IMR-90 (cell line): ENCODE results near the gene TBC1D10A. TPM values are rescaled to one million over a fixed set of nuclear protein-coding genes. Genes with fewer than 3 reads are reported as not detected.

Experiments used
- ATAC-seq: fragments of 200-7000 bp; cut with Tn5 transposase; 2 replicates; pipeline ENCODE4 v1.9.1; 2020; ENCODE audit warnings: low read depth, mild to moderate bottlenecking, moderate library complexity
- BruUV-seq: library from RNA; stranded (reverse); fragments of 400-500 nt; replicated peaks from 2 replicates; lab custom pipeline; 2021; lab: Mats Ljungman, UMichigan
- CTCF ChIA-PET: fragments of 300-600 bp; formaldehyde crosslinking; extraction: SDS; loops from one replicate; lab custom pipeline; 2021; ENCODE audit warnings: antibody characterized with exemption; lab: Yijun Ruan, JAX
- POLR2A ChIA-PET: fragments of 300-600 bp; sonication (Branson Sonifier 250); formaldehyde crosslinking; loops from one replicate; lab custom pipeline; 2022; ENCODE audit warnings: antibody characterized with exemption; ENCODE audit not compliant: unreplicated experiment; lab: Charles Lee
- DNase-seq: peaks from one replicate; pipeline ENCODE4 v3.0.0; 2013
- H2AFZ ChIP-seq: replicated peaks from 2 replicates; pipeline ENCODE3; 2013; ENCODE audit warnings: low read length, mild to moderate bottlenecking; ENCODE audit not compliant: poor library complexity
- H2AK5ac ChIP-seq: 2 replicates; pipeline ENCODE4 v1.6.1; 2013; ENCODE audit warnings: low read depth, low read length, inconsistent platforms
- H2AK9ac ChIP-seq: replicated peaks from 2 replicates; pipeline ENCODE3; 2013; ENCODE audit warnings: mild to moderate bottlenecking, low read depth, low read length, moderate library complexity; ENCODE audit not compliant: poor library complexity
- H2BK120ac ChIP-seq: 2 replicates; pipeline ENCODE4 v1.6.1; 2013; ENCODE audit warnings: low read depth, low read length, inconsistent platforms
- H2BK15ac ChIP-seq: 3 replicates; pipeline ENCODE4 v1.6.1; 2013; ENCODE audit warnings: low read depth, low read length, inconsistent platforms
- H2BK20ac ChIP-seq: 2 replicates; pipeline ENCODE4 v1.6.1; 2013; ENCODE audit warnings: low read depth, mild to moderate bottlenecking, inconsistent platforms, low read length, moderate library complexity
- H2BK5ac ChIP-seq: 2 replicates; pipeline ENCODE4 v1.6.1; 2013; ENCODE audit warnings: mild to moderate bottlenecking, low read depth, low read length, inconsistent platforms; ENCODE audit not compliant: poor library complexity, severe bottlenecking
- H3K14ac ChIP-seq: replicated peaks from 2 replicates; pipeline ENCODE4 v1.6.1; 2013; ENCODE audit warnings: low read depth, low read length, inconsistent platforms
- H3K18ac ChIP-seq: 2 replicates; pipeline ENCODE4 v1.6.1; 2013; ENCODE audit warnings: low read depth, low read length, control low read depth
- H3K23ac ChIP-seq: 2 replicates; pipeline ENCODE4 v1.6.1; 2013; ENCODE audit warnings: low read depth, low read length, inconsistent platforms
- H3K27ac ChIP-seq: 2 replicates; pipeline ENCODE4 v1.5.1; 2013; ENCODE audit warnings: mild to moderate bottlenecking, control low read depth, low read length; ENCODE audit not compliant: insufficient read depth
- H3K27me3 ChIP-seq: 2 replicates; pipeline ENCODE4 v1.6.1; 2013; ENCODE audit warnings: low read length; ENCODE audit not compliant: control insufficient read depth, insufficient read depth
- H3K36me3 ChIP-seq: 2 replicates; pipeline ENCODE4 v1.6.1; 2013; ENCODE audit warnings: low read length, mixed read lengths; ENCODE audit not compliant: control insufficient read depth, insufficient read depth
- H3K4ac ChIP-seq: 2 replicates; pipeline ENCODE4 v1.6.1; 2013; ENCODE audit warnings: low read depth, low read length, inconsistent platforms
- H3K4me1 ChIP-seq: 2 replicates; pipeline ENCODE4 v1.6.1; 2013; ENCODE audit warnings: low read length, mixed read lengths; ENCODE audit not compliant: control insufficient read depth, insufficient read depth
- H3K4me2 ChIP-seq: 2 replicates; pipeline ENCODE4 v1.6.1; 2013; ENCODE audit warnings: low read depth, mild to moderate bottlenecking, control low read depth, low read length, moderate library complexity
- H3K4me3 ChIP-seq: 2 replicates; pipeline ENCODE4 v1.5.1; 2013; ENCODE audit warnings: low read depth, mild to moderate bottlenecking, control low read depth, low read length, moderate library complexity; ENCODE audit not compliant: insufficient read depth
- H3K56ac ChIP-seq: 2 replicates; pipeline ENCODE4 v1.6.1; 2013; ENCODE audit warnings: low read length, inconsistent platforms; ENCODE audit not compliant: insufficient read depth; ENCODE audit errors: extremely low read depth
- H3K79me1 ChIP-seq, 2 experiments: 2 replicates each; pipeline ENCODE4 v1.6.1; 2013; ENCODE audit warnings: low read length in 2 of 2, inconsistent platforms in 1 of 2, low read depth in 1 of 2
- H3K9ac ChIP-seq: 2 replicates; pipeline ENCODE4 v1.6.1; 2013; ENCODE audit warnings: low read depth, low read length, control low read depth
- H3K9me1 ChIP-seq: 2 replicates; pipeline ENCODE4 v1.6.1; 2013; ENCODE audit warnings: low read length, inconsistent platforms; ENCODE audit not compliant: insufficient read depth
- H3K9me3 ChIP-seq: 2 replicates; pipeline ENCODE4 v1.6.1; 2013; ENCODE audit warnings: low read length; ENCODE audit not compliant: control insufficient read depth, insufficient read depth
- H4K20me1 ChIP-seq: 2 replicates; pipeline ENCODE4 v1.6.1; 2013; ENCODE audit warnings: low read length, inconsistent platforms; ENCODE audit not compliant: insufficient read depth
- H4K5ac ChIP-seq: 2 replicates; pipeline ENCODE4 v1.6.1; 2013; ENCODE audit warnings: mild to moderate bottlenecking, low read depth, low read length, control low read depth
- H4K8ac ChIP-seq, 2 experiments: 2 replicates each; pipeline ENCODE4 v1.6.1; 2013; ENCODE audit warnings: low read depth in 2 of 2, low read length in 2 of 2, control low read depth in 1 of 2, inconsistent platforms in 1 of 2
- H4K91ac ChIP-seq: 2 replicates; pipeline ENCODE4 v1.6.1; 2013; ENCODE audit warnings: low read depth, low read length, inconsistent platforms; ENCODE audit not compliant: insufficient read depth
- BHLHE40 ChIP-seq: fragments of 150-350 bp; IDR thresholded peaks from 2 replicates; pipeline ENCODE4 v1.6.1; 2016; ENCODE audit warnings: mild to moderate bottlenecking, low read depth, low read length
- CHD1 ChIP-seq: IDR thresholded peaks from 2 replicates; pipeline ENCODE4 v1.6.1; 2012; ENCODE audit warnings: low read depth, low read length, improper control_type of control experiment
- CTCF ChIP-seq: conservative IDR thresholded peaks from 2 replicates; pipeline ENCODE4 v1.5.1; 2012; ENCODE audit warnings: mild to moderate bottlenecking, low read depth, low read length, improper control_type of control experiment
- ELK1 ChIP-seq: fragments of 150-350 bp; IDR thresholded peaks from 2 replicates; pipeline ENCODE4 v1.6.1; 2016; ENCODE audit warnings: low read depth, mild to moderate bottlenecking, low read length, moderate library complexity, borderline replicate concordance
- MAFK ChIP-seq: IDR thresholded peaks from 2 replicates; pipeline ENCODE4 v1.6.1; 2012; ENCODE audit warnings: low read depth, low read length, improper control_type of control experiment
- MAZ ChIP-seq: IDR thresholded peaks from 2 replicates; pipeline ENCODE4 v1.6.1; 2012; ENCODE audit warnings: low read depth, mild to moderate bottlenecking, low read length, improper control_type of control experiment, moderate library complexity, borderline replicate concordance
- MXI1 ChIP-seq: IDR thresholded peaks from 2 replicates; pipeline ENCODE4 v1.6.1; 2012; ENCODE audit warnings: low read depth, mild to moderate bottlenecking, low read length, moderate library complexity, borderline replicate concordance
- NFE2L2 ChIP-seq: fragments of 150-350 bp; IDR thresholded peaks from 2 replicates; pipeline ENCODE4 v1.6.1; 2016; ENCODE audit warnings: low read depth, mild to moderate bottlenecking, low read length
- RAD21 ChIP-seq: IDR thresholded peaks from 2 replicates; pipeline ENCODE4 v1.6.1; 2012; ENCODE audit warnings: low read length, improper control_type of control experiment
- RCOR1 ChIP-seq: IDR thresholded peaks from 2 replicates; pipeline ENCODE4 v1.6.1; 2012; ENCODE audit warnings: mild to moderate bottlenecking, low read length, improper control_type of control experiment; ENCODE audit not compliant: insufficient replicate concordance
- RFX5 ChIP-seq: IDR thresholded peaks from 2 replicates; pipeline ENCODE4 v1.8.0; 2012; ENCODE audit warnings: low read depth, mild to moderate bottlenecking, low read length, moderate library complexity
- SMC3 ChIP-seq: fragments of 150-350 bp; IDR thresholded peaks from 2 replicates; pipeline ENCODE4 v1.6.1; 2016; ENCODE audit warnings: low read depth, mild to moderate bottlenecking, antibody characterized with exemption, low read length, moderate library complexity
- USF2 ChIP-seq: fragments of 150-350 bp; IDR thresholded peaks from 2 replicates; pipeline ENCODE4 v1.6.1; 2017; ENCODE audit warnings: mild to moderate bottlenecking, antibody characterized with exemption, low read length, low read depth
- WGBS, 2 experiments: methylation state at CpG; one replicate each; pipeline versions ENCODE4 v1.1.5 to v1.1.7; 2013; ENCODE audit warnings: missing lambda C conversion rate in 2 of 2; ENCODE audit not compliant: insufficient read length in 1 of 2; ENCODE audit errors: extremely low coverage in 2 of 2; 5-methylcytosine and 5-hydroxymethylcytosine counted together
- dilution Hi-C: fragments of 300-500 bp; cut with HindIII; formaldehyde crosslinking; loops from one replicate; pipeline ENCODE4 v1.14.3; 2018; ENCODE audit warnings: low sequenced_read_pairs; ENCODE audit not compliant: unreplicated experiment
- in situ Hi-C: fragments of 300-500 bp; cut with MboI; formaldehyde crosslinking; loops from 3 replicates; pipeline ENCODE4 v1.14.3; 2019; ENCODE audit warnings: low sequenced_read_pairs, inconsistent platforms, mixed read lengths
- intact Hi-C: fragments of 100-400 bp; cut with micrococcal nuclease; formaldehyde crosslinking; loops from 2 replicates; pipeline ENCODE4 v1.10.0; 2022
- polyA plus RNA-seq, 3 experiments: library from polyadenylated mRNA; depleted of rRNA; stranded (reverse); fragments of >200 nt; gene quantifications; 2 replicates each; pipeline ENCODE4 v1.2.3, GENCODE V29; 2012; ENCODE audit warnings: low replicate concordance in 1 of 3
- total RNA-seq: library from RNA; depleted of rRNA; stranded (reverse); fragments of >200 nt; gene quantifications from 2 replicates; pipeline ENCODE4 v1.2.3, GENCODE V29; 2012

TBC1D10A gene
- total and polyA plus RNA-seq, 2 of the 4 experiments (the other 2 are of a cell fraction) = 16.3 to 33.1 TPM

GRCh38 chr22:30304495-30305244 lies 22.1 kb downstream of the TBC1D10A start:
- POLR2A ChIA-PET = no interaction called here
- no peak for ATAC-seq

More at GRCh38 chr22:30304495-30305244, 22.1 kb downstream of the TBC1D10A start:
- BruUV-seq = no TSS peak
- Histone ChIP-seq H4K8ac (no peak overlapping the region), H3K9ac (no peak overlapping the region), H3K4me1 (peaks cover 21% of the 10 kb centered on the region), H4K5ac (no peak overlapping the region), H3K27ac (no peak overlapping the region), H3K9me1 (peaks cover 29% of the 10 kb centered on the region), H2AK5ac (no peak overlapping the region), H2BK5ac (no peak overlapping the region), H4K91ac (no peak overlapping the region), H3K18ac (no peak overlapping the region), H3K4ac (no peak overlapping the region), H2AFZ (no peak overlapping the region), H3K14ac (no peak overlapping the region), H3K79me1 (peaks cover 63 to 83% of the 10 kb centered on the region in 2 experiments), H3K27me3 (no peaks in the 10 kb centered on the region), H3K23ac (no peak overlapping the region), H2AK9ac (peak overlapping the region; percentile 46), H2BK120ac (no peak overlapping the region), H3K4me2 (no peak overlapping the region), H2BK20ac (no peak overlapping the region), H3K56ac (no peak overlapping the region), H4K20me1 (peaks cover 54% of the 10 kb centered on the region), H2BK15ac (no peak overlapping the region), H3K4me3 (no peak overlapping the region), H3K9me3 (no peaks in the 10 kb centered on the region), H3K36me3 (peaks cover 33% of the 10 kb centered on the region)
- dilution Hi-C loops (no loop called here), in situ Hi-C loops (no loop called here), intact Hi-C loops (no loop called here)
- TF ChIP-seq RAD21 = no peak
- TF ChIP-seq BHLHE40 = no peak
- no peak for TF ChIP-seq RFX5
- no peak for TF ChIP-seq MXI1
- no peak for TF ChIP-seq ELK1
- TF ChIP-seq USF2 = no peak
- no peak for TF ChIP-seq CHD1
- TF ChIP-seq RCOR1 = no peak
- TF ChIP-seq NFE2L2 = no peak
- TF ChIP-seq MAZ = no peak
- TF ChIP-seq CTCF = no peak
- TF ChIP-seq SMC3 = no peak
- TF ChIP-seq MAFK = no peak
- CTCF ChIA-PET = no interaction called here
- DNase-seq = no peak
- 68% methylated on average over 3 of the region's 7 CpGs; no CpG with 5 or more reads in 1 of the 2 experiments for WGBS, 2 experiments
